Measurements from ENCODE around the gene GSTK1. TPM values are rescaled to one million over a fixed set of nuclear protein-coding genes. Genes with fewer than 3 reads are reported as not detected.

The GSTK1 gene
- total and polyA plus RNA-seq, 10 of the 15 experiments (the other 5 are each of a cell fraction or from before 2014, with no cell fraction given) = 76.2 to 166 (median 127) TPM

DNA sequence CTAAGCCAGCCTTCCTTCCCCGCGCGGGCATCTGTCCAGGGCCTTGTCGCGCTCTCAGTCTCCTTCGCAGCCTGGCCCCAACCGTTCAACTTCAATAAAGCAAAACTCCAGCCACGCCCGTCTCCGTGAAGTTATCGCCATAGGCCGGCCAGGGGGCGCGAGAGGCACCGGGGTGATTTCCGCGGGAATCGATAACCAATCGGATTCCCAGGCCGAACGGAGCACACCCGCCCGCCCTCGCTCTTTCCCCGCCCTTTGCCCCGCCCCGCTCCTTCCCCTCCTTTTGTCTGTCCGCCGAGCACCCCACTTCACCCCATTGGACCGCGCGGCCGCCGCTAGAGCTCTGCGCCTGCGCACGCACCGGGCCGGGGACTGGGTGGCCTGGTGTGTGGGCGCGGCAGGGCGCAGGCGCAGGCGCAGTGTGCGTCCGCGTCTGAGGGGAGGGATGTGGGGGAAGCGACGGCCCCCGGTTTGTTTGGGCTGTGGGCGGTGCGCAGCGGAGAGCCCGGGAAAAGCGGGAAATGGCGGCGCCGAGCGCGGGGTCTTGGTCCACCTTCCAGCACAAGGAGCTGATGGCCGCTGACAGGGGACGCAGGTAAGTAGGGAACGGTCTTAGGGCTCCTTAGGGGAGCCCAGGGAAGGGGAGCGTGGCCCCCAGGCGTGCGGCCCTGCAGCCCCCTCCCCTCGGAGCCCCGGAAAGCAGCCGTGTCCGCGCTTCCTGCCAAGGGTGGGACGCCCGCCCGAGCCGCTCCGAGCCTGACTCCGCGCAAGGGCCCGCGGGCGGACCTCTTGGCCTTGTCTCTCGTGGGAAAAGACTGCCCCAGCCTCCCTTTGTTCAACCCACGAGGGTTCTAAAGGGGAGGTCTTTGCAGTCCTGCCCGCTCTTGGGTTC lies 24.9 kb downstream of the GSTK1 start, which contains the start of gene CASP2 (continued):
- TF ChIP-seq, protein P1, sequence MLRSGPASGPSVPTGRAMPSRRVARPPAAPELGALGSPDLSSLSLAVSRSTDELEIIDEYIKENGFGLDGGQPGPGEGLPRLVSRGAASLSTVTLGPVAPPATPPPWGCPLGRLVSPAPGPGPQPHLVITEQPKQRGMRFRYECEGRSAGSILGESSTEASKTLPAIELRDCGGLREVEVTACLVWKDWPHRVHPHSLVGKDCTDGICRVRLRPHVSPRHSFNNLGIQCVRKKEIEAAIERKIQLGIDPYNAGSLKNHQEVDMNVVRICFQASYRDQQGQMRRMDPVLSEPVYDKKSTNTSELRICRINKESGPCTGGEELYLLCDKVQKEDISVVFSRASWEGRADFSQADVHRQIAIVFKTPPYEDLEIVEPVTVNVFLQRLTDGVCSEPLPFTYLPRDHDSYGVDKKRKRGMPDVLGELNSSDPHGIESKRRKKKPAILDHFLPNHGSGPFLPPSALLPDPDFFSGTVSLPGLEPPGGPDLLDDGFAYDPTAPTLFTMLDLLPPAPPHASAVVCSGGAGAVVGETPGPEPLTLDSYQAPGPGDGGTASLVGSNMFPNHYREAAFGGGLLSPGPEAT (IDR thresholded peaks at IDR 0.05; ENCODE audit: low read depth) = peak; percentile 51
- TF ChIP-seq BHLHE40 (IDR thresholded peaks at IDR 0.05; ENCODE audit: borderline replicate concordance in 1 of 2, low read depth in 2 of 2, low read length in 1 of 2) (peak in 1 of 2 experiments; percentile 53; a peak in 1 of 4 replicates), RELA (IDR thresholded peaks at IDR 0.05; ENCODE audit: borderline replicate concordance, partially characterized antibody) (peak; percentile 39), POLR2AphosphoS5 (IDR thresholded peaks at IDR 0.05; ENCODE audit: low read length) (peak; percentile 74; the same call in 1 of the 2 replicates), SP1 (IDR thresholded peaks at IDR 0.05; ENCODE audit: low read depth, low read length) (peak; percentile 46), CBX3 (IDR thresholded peaks at IDR 0.05; ENCODE audit: borderline replicate concordance, low read depth) (no peak), KDM1A (IDR thresholded peaks at IDR 0.05; ENCODE audit: borderline replicate concordance) (no peak), HDAC2 (IDR thresholded peaks at IDR 0.05) (no peak), TCF12 (IDR thresholded peaks at IDR 0.05; ENCODE audit: low read depth, low read length) (no peak), EZH2 (IDR thresholded peaks at IDR 0.05; ENCODE audit: borderline replicate concordance, control insufficient read depth, low read depth, low read length) (no peak), POLR2AphosphoS2 (IDR thresholded peaks at IDR 0.05; ENCODE audit: low read depth, low read length) (no peak), SUZ12 (IDR thresholded peaks at IDR 0.05; ENCODE audit: unreplicated experiment) (no peak), MEF2B (IDR thresholded peaks at IDR 0.05; ENCODE audit: partially characterized antibody, poor library complexity, severe bottlenecking) (peak; percentile 27), NBN (IDR thresholded peaks at IDR 0.05) (no peak; the same call in 1 of the 2 replicates), ATF7 (IDR thresholded peaks at IDR 0.05; ENCODE audit: low read depth) (no peak)
- TF ChIP-seq, protein P2, sequence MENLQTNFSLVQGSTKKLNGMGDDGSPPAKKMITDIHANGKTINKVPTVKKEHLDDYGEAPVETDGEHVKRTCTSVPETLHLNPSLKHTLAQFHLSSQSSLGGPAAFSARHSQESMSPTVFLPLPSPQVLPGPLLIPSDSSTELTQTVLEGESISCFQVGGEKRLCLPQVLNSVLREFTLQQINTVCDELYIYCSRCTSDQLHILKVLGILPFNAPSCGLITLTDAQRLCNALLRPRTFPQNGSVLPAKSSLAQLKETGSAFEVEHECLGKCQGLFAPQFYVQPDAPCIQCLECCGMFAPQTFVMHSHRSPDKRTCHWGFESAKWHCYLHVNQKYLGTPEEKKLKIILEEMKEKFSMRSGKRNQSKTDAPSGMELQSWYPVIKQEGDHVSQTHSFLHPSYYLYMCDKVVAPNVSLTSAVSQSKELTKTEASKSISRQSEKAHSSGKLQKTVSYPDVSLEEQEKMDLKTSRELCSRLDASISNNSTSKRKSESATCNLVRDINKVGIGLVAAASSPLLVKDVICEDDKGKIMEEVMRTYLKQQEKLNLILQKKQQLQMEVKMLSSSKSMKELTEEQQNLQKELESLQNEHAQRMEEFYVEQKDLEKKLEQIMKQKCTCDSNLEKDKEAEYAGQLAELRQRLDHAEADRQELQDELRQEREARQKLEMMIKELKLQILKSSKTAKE (IDR thresholded peaks at IDR 0.05; ENCODE audit: low read depth, poor library complexity, severe bottlenecking) = no peak
- TF ChIP-seq, protein P3, sequence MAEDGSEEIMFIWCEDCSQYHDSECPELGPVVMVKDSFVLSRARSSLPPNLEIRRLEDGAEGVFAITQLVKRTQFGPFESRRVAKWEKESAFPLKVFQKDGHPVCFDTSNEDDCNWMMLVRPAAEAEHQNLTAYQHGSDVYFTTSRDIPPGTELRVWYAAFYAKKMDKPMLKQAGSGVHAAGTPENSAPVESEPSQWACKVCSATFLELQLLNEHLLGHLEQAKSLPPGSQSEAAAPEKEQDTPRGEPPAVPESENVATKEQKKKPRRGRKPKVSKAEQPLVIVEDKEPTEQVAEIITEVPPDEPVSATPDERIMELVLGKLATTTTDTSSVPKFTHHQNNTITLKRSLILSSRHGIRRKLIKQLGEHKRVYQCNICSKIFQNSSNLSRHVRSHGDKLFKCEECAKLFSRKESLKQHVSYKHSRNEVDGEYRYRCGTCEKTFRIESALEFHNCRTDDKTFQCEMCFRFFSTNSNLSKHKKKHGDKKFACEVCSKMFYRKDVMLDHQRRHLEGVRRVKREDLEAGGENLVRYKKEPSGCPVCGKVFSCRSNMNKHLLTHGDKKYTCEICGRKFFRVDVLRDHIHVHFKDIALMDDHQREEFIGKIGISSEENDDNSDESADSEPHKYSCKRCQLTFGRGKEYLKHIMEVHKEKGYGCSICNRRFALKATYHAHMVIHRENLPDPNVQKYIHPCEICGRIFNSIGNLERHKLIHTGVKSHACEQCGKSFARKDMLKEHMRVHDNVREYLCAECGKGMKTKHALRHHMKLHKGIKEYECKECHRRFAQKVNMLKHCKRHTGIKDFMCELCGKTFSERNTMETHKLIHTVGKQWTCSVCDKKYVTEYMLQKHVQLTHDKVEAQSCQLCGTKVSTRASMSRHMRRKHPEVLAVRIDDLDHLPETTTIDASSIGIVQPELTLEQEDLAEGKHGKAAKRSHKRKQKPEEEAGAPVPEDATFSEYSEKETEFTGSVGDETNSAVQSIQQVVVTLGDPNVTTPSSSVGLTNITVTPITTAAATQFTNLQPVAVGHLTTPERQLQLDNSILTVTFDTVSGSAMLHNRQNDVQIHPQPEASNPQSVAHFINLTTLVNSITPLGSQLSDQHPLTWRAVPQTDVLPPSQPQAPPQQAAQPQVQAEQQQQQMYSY (CRISPR knock-in tag; IDR thresholded peaks at IDR 0.05) = no peak
- TF ChIP-seq, protein P4, sequence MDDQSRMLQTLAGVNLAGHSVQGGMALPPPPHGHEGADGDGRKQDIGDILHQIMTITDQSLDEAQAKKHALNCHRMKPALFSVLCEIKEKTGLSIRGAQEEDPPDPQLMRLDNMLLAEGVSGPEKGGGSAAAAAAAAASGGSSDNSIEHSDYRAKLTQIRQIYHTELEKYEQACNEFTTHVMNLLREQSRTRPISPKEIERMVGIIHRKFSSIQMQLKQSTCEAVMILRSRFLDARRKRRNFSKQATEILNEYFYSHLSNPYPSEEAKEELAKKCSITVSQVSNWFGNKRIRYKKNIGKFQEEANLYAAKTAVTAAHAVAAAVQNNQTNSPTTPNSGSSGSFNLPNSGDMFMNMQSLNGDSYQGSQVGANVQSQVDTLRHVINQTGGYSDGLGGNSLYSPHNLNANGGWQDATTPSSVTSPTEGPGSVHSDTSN (IDR thresholded peaks at IDR 0.05; ENCODE audit: insufficient replicate concordance, low read depth, low read length) = peak; percentile 62
